HK-2 (cell line): ENCODE data around the gene DTNA.
A peak's percentile ranks its signal among the peaks of the same experiment; 100 is the strongest.

ENCODE experiments used
- DNase-seq: peaks from one replicate; pipeline ENCODE4 v3.0.0-alpha.2; 2018; ENCODE audit not compliant: unreplicated experiment

Gene DTNA

GRCh38 chr18:34772887-34773286 is 62.8 kb downstream of the DTNA start:
- DNase-seq = no peak

GRCh38 chr18:34773378-34773777 is 63.3 kb downstream of the DTNA start:
- no peak for DNase-seq

DNA sequence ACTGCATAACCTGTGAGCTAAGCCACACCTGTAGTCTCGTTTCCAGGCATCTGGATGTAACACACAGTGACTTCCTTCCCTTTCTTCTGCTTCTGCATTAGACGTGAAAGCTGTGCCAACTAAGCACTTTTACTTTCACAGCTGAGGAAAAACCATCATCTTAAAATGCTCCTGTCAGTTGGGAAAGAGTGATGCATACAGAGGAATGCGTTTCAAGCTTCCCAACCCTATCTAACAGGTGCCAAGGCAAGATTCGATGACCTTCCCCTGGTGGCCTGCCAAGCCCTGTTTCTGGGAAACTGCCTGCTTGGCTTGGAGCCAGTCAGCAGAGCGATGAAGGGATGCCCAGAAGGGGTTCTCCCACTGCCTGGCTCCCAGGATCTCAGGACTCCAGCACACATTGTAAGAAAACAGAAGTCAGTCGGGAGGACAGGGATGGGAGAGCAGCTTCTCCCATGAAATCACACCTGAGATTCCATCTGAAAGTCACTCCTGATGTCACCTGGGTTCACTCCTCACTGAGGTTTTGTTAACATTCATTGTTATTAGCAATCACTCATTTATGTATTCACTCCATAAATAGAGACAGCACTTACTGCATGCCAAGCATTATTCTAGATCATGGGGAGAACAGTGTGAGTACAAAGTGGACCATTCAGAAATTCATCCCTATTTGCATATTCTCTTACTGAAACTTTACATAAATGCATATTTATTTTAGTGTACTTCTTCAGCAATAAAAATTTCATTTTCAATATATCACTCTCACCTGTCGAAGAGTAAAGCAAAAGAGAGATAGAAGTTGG is 64.1 kb downstream of the DTNA start:
- peak; percentile 0 for DNase-seq

DNA sequence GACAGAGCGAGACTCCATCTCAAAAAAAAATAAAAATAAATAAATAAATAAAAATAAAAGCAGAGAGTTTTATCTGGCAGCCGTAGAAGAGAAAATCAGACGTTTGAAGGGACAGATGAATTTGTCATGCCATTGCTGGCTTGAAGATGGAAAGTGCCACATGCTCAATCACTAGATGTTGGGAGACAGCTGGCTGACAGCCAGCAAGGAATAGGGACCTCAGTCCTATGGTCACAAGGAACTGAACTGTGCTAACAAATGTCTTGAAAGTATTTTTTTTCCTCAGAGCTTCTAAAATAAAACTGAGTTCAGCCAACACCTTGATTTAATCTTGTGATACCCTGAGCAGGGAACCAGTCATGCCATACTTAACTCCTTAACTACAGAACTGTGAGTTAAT is 65.4 kb downstream of the DTNA start:
- no peak for DNase-seq

DNA sequence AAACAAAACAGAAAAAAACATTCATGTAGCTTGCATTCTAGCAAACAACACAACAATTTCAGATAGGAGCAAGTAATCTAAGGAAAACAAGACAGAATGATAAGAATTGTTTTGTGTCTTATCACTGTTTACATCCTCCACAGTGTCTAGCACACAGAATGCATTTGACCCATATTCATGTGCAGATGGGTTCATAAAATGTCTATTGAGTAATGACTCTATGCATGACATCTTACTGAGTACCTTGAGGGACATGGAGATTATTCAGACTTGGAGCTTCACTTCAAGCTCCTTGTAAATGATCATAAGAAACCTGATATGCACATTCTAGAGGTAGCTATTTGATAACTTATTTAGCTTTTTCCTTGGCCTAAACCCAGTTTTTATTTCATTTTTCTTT is 69.0 kb downstream of the DTNA start:
- no peak for DNase-seq

GRCh38 chr18:34780856-34781255 is 70.8 kb downstream of the DTNA start:
- no peak for DNase-seq

- DNase-seq = no peak
Measured at GRCh38 chr18:34783501-34783900, 73.4 kb downstream of the DTNA start.

- no peak for DNase-seq
Measured at GRCh38 chr18:34786162-34786741, 76.2 kb downstream of the DTNA start.

- DNase-seq = no peak
Measured at GRCh38 chr18:34787931-34788532, 77.9 kb downstream of the DTNA start.

DNA sequence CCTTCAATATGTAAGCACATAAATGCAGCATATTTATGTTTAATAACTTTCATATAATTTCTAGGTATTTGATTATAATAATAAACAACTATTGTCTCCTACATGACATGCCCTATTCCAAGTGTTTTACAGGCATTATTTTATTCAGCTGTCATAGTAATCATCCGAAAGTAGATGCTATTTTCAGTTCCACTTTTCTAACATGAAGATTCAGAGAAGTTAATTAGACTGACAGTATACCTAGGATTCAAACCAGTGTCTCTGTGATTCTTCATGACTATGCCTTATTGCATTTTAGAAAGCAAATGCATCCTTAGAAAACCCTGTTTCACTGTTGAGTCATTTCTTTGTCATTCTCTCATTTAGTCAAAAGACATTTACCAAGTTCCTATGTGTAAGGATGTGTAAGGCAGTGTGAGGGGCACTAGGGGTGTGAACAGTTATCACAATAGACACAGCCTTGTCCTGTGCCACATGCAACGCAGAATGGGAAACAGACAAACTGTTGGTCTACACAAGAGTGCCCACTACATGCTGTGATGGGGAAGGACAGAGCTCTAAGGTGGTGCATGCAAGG is 79.8 kb downstream of the DTNA start:
- DNase-seq = no peak

- no peak for DNase-seq
Measured at GRCh38 chr18:34794348-34794747, 84.2 kb downstream of the DTNA start.

- DNase-seq = no peak
Measured at GRCh38 chr18:34795070-34795732, 85.1 kb downstream of the DTNA start.

GRCh38 chr18:34796035-34796657 is 86.0 kb downstream of the DTNA start:
- no peak for DNase-seq

GRCh38 chr18:34799291-34799690 is 89.2 kb downstream of the DTNA start:
- no peak for DNase-seq

DNA sequence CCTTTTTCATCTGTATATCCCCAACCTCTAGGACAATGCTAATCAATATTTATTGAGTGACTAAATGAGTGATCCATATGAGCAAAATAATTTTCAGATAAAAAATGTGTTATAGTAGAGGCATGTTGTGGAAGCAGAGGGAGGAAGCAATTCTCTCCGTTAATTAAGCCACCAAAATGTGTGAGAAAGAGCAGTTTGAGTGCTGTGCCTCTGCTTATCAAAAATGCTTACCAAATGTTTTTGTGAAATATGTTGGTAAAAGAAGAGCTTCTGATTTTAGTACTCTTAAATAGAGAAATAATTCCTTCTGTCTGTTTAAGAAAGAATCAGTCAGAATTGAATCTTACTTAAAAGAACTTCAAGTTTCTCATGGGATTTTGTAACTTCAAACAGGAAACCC is 90.3 kb downstream of the DTNA start:
- DNase-seq = no peak

- peak; percentile 6 for DNase-seq
Measured at GRCh38 chr18:34801774-34802173, 91.7 kb downstream of the DTNA start.

DNA sequence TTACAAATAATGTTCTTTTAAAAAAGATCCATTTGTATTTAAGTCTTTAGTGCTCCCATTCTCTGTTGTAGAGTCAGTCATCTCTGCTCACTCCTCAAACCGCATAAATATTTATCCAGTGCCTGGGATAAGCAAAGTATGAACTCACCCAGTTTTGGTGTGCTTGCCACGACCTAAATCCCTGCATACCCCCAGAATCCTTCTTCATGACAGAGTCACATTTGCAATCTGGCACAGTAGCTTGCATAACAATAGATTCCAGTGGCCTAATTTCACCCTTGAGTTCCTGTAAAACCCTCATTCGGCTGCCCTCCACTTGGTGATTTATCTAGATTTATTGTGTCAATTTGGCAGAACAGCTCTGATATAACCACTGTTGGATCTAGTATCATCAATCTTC is 92.9 kb downstream of the DTNA start:
- no peak for DNase-seq

GRCh38 chr18:34803877-34804400 is 93.8 kb downstream of the DTNA start:
- DNase-seq = no peak

- DNase-seq = no peak
Measured at GRCh38 chr18:34805103-34805877, 95.2 kb downstream of the DTNA start.

DNA sequence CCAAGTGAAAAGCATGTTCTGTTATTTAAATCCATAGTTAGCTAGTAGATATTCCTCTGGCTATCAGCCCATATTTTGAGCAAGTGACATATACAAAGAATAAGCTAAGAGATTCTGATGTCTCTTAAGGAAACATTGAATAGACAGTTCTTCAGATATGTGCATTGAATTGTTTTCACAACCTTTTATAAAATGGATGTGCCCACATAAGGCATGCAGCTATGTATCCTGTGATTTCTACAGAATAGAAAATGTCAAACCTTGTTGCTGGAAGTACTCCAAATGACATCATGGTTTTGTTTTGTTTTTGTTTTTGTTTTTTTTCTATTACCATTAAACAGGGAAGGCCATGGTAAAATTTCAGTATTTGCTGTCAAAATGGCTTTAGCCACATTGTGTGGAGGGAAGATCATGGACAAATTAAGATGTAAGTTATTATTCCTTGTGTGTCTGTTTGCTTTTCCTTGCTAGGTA is 95.8 kb downstream of the DTNA start:
- DNase-seq = no peak

GRCh38 chr18:34806527-34806926 is 96.4 kb downstream of the DTNA start:
- no peak for DNase-seq
